Right ventricle myocardium superior (tissue), 1 donor: ENCODE data around the gene ALCAM. TPM values are rescaled to one million over a fixed set of nuclear protein-coding genes. Genes with fewer than 3 reads are reported as not detected.
"Not testable (repeated sequence)": the region's sequence is repeated elsewhere in the genome, so short reads cannot be mapped to it uniquely, and the experiment has no call there.

Experiments
- ATAC-seq: fragments of 200-7000 bp; cut with Tn5 transposase; one replicate; pipeline ENCODE4 v1.9.1; 2020; ENCODE audit warnings: mild to moderate bottlenecking; ENCODE audit not compliant: poor library complexity
- DNase-seq: peaks from one replicate; pipeline ENCODE4 v3.0.0-alpha.2; 2020
- intact Hi-C: fragments of 100-400 bp; cut with DNase I; formaldehyde crosslinking; loops from one replicate; pipeline ENCODE4 v1.11.2; 2022
- total RNA-seq: library from RNA; stranded (reverse); fragmentation: NEBNext Ultra II Directional; extraction: Animal tissue kit (Norgen Biotek cat#: 25700); gene quantifications from one replicate; pipeline ENCODE4 v1.2.1, GENCODE V29; 2021
- donor health status: DM: no; HTN: yes; CAD: no; lungs with severe emphysema.

The ALCAM gene
- total RNA-seq, 1 donor from 2014 or later = 3.5 TPM

- DNase-seq (no peak), ATAC-seq (no peak)
- intact Hi-C loops = no loop called here
These were observed 231.5 kb downstream of the ALCAM start for GRCh38 chr3:105598042-105598796.

DNA sequence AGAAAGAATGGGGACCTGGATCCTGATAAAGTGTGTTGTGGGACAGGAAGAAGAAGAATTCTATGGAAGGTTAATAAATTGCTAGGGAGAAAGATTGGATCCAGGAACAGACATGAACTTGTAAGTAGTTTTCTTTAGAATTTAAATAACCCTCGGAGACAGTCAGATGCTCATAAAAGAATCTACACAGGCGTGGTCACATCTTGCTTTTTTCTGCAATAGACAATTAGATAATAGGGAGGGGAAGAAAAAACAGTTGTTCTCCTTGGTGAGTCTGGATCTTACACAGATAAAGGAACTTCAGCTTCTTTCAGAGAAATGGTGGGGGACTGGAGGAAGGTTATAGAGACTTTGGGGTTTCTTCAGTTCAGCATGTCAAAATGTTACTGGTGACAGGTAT lies 232.6 kb downstream of the ALCAM start:
- ATAC-seq (no peak), DNase-seq (no peak)
- intact Hi-C loops = no loop called here

DNA sequence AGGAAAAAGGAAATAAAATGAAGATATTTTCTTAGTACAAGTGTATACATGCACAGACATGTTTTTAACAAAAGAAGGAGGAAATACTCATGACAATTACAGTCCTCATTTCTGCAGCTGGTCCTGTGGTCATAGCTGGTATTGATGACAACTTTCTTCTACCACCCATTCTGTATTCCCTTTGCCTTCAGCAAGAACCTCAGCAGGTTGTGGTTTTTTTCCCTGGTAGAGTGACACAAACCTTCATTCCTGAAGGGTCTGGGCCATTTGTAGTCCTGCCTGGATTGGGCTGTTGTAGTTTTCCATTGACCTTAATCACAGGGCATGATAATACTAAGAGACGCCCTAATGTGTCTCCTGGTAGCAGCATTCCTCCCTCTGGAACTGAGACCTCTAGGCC lies 235.0 kb downstream of the ALCAM start:
- DNase-seq, intact Hi-C loops, ATAC-seq: not testable (repeated sequence)

DNA sequence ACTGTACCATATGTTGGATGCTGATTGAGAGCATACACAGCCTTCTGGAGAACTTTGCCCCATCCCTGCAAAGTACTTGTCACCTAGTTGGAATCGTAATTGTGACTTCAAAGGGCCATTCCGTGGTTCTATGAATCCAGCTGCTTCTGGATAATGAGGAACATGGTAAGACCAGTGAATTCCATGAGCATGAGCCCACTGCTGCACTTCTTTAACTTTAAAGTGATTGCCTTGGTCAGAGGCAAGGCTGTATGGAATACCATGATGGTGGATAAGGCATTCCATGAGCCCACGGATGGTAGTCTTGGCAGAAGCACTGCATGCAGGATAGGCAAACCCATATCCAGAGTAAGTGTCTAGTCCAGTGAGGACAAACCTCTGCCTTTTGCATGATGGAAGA lies 235.6 kb downstream of the ALCAM start:
- intact Hi-C loops, ATAC-seq, DNase-seq: not testable (repeated sequence)

DNA sequence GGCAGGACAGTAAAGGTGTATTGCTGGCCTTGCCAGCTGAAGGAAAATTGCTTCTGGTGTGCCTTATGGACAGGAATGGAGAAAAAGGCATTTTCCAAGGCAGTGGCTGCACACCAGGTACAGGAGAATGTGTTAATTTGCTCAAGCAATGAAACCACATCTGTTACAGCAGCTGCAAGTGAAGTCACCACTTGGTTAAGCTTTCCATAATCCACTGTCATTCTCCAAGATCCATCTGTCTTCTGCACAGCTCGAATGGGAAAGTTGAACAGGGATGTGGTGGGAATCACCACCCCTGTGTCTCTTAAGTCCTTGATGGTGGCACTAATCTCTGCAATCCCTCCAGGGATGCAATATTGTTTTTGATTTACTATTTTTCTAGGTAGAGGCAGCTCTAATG lies 236.8 kb downstream of the ALCAM start:
- intact Hi-C loops, DNase-seq, ATAC-seq: not testable (repeated sequence)

DNA sequence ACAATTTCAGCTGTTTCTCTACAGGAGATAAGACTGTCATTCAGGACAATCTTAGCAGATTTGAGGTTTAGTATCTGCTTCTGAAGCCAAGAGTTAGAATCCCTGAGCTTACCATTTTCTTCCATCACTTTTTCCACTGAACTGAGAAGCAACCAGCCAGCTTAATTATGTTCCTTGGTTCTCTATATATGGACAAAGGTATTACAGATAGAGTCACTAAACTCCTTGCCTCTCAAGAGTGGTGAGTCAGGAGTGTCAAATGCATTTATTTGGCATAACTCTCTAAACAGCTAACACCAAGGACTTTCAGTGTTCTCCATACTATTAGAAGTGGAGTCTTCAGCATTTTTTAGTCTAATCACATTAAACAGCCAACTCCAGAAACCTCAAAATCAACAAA lies 239.3 kb downstream of the ALCAM start:
- ATAC-seq = no peak
- intact Hi-C loops = no loop called here
- no peak for DNase-seq

GRCh38 chr3:105608623-105609022 lies 241.9 kb downstream of the ALCAM start:
- peak; percentile 85 for ATAC-seq
- intact Hi-C loops = no loop called here
- peak; percentile 51 for DNase-seq

DNA sequence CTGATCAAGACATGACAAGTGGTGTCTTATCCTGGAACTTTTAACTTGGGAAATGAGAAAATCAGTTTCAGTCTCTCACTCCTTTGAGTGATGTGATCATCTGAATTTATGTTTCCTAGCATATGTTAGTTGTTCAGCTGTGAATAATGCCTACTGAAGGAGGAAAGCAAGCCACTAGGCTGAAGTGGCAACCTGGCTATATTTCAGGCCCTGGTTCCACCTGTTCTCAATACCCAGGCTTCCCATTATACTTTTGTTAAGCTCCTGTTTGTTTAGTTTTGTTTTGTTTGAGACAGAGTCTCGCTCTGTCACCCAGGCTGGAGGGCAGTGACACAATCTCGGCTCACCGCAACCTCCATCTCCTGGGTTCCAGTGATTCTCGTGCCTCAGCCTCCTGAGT lies 243.8 kb downstream of the ALCAM start:
- DNase-seq (no peak), ATAC-seq (no peak)
- intact Hi-C loops = no loop called here

DNA sequence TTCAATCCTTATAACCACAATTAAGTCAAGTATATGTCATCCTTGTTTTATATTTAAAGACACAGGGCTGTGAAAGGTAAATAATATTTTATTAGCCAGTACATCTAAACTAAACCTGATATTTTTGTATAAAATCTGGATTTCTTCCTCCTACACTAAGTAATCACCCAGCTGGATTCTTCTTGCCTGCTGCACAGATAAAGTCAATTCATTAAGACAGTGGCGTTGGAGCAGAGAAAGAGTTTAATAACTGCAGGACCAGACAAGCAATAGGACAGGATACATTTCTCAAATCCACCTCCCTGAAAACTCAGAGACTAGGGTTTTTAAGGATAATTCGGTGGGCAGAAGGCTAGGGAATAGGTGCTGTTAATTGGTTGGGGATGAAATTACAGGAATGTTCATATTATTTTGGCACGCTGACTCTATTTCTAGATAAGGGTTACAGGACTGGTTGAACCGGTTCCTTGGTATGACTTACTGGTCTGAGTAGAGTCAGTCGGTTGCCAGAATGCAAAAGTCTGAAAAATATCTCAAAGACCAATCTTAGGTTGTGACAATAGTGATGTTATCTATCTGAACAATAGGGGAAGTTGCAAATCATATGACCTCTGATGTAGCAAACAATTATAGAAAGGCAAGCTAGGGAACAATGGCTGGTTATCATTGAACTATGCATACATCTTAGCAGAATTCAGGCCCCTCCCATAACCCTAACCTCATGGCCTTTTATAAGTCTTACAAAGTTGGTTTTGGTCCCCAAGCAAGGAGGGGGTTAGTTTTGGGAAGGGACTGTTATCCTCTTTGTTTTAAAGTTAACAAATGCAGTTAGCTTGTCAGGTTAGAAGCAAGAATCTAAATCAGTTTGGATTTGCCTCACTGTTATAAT lies 244.8 kb downstream of the ALCAM start:
- ATAC-seq = no peak
- intact Hi-C loops = no loop called here

DNA sequence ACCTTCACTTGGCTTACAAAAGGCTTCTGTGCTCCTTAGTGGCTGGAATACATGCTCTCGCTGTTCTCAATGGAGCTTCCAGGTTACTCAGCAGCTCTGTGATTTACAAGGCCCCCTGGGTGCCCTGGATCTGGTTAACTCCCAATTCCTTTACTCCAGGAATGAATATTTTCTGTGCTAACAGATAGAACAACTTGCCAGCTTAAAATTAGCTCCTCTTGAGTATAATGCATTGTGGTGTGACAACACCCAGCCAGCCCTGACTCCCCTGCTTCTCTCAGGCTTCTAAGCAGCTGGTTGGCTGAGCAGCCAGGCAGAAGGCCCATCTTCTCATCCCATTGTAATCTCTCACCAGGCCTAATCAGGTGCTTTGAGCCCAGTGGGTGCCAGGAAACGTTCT lies 246.4 kb downstream of the ALCAM start:
- peak; percentile 63 for ATAC-seq
- no peak for DNase-seq
- intact Hi-C loops = no loop called here

More for the DNA sequence above, 244.8 kb downstream of the ALCAM start:
- DNase-seq = no peak

DNA sequence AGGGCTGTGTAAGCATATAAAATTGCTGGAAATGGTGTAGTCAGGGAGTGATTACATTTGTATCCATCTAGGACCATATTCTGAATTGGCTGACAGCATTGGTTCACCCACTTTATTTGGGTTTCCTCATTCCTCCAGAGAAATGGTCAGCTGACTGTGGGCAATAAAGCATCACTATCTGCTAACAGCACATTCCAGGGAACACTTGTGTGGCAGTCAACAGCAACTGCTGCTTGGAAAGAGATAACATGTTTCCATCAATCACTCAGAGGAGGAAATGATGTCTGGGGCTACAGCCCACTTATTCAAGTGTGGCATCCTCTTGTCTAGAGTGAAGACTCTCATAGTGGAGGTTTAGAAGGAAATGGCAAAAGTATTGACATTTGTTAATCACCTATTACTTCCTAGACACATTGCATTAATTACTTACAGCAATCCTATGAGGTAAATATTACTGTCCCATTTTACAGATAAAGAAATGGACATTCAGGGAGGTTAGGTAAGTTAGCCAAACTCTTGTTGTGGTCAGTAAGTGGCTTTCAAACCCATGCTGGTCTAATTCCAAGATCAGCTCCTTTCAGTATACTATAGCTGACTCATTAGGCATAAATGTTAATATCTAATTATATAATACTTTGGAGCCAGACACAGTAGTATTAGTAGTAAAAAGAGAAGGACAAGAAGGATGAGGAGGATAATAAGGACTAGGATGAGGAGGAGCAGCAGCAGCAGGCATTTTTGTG lies 247.8 kb downstream of the ALCAM start:
- intact Hi-C loops = no loop called here
- DNase-seq (no peak), ATAC-seq (peak; percentile 80)

GRCh38 chr3:105615814-105616213 lies 249.1 kb downstream of the ALCAM start:
- intact Hi-C loops = no loop called here
- ATAC-seq = no peak
- DNase-seq = no peak

- ATAC-seq = no peak
- no peak for DNase-seq
These were observed 249.8 kb downstream of the ALCAM start for GRCh38 chr3:105616374-105617121.

DNA sequence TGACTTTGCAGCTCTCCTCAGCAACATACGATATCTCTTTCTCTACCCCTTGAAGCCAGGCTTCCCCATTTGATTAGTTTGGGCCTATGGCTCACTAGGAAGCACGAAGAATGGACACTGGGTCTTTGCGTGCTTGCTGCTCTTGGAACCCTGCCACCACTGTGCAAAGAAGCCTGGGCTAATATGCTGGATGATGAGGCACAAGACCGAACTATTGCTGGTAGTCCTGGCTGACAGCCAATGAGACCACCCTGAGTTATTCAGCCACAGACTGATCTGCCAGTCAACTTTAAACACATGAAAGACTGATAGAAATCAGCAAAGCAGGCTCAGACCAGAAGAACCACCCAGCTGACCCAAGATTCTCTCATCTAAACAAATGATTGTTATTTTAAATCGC lies 251.8 kb downstream of the ALCAM start:
- intact Hi-C loops = no loop called here
- no peak for ATAC-seq
- DNase-seq = no peak

More at GRCh38 chr3:105616374-105617121, 249.8 kb downstream of the ALCAM start:
- intact Hi-C loops = no loop called here

- intact Hi-C loops = no loop called here
- ATAC-seq (no peak), DNase-seq (no peak)
These were observed 252.9 kb downstream of the ALCAM start for GRCh38 chr3:105619651-105620050.

DNA sequence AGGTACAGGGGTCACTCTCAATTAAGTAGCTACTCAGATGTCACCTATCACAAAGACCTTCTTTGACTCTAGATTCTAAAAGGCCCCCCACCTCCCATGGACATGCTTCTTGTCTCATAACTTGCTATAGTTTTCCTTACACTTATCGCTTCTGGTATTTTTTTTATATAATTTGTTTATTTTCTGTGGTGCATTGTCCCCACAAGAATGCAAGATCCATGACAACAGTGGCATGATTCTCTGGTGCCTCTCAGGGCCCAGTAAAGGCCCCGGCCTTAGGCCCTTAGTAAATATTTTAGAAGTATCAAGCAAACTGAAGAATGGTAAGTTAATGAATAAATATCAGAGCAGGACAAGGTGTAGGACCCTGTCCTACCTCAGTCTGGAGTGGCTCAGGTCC lies 253.5 kb downstream of the ALCAM start:
- ATAC-seq = no peak
- intact Hi-C loops = no loop called here
- no peak for DNase-seq

DNA sequence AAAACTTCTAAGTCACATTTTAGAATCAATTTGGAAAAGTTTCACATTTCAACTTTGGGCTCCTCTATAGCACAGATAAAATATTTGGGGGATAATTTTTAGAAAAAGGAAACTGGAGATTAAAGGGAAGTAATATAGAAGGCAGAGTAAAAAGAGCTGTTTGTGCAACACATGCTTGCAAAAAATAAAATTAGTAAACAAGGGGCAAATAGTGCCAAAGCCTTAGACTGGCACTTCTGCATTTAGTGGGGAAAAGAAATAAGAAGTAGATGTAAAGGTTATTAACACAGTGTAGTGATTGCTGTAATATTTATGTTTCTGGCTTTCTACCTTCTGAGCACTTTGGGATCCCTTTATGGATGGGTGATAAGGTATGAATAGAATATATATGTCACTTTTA lies 255.5 kb downstream of the ALCAM start:
- no peak for DNase-seq
- intact Hi-C loops = no loop called here
- no peak for ATAC-seq
